Activated naive CD4-positive, alpha-beta T cell treated with anti-CD3 and anti-CD28 coated beads, Interleukin-2, amount 50 U/mL, for 16 hours (primary cell): Measurements from ENCODE around the gene FGGY.
"Not testable (repeated sequence)": the region's sequence is repeated elsewhere in the genome, so short reads cannot be mapped to it uniquely, and the experiment has no call there.

ENCODE experiments used
- DNase-seq: peaks from one replicate; pipeline ENCODE4 v3.0.0-alpha.2; 2020

The FGGY gene

DNA sequence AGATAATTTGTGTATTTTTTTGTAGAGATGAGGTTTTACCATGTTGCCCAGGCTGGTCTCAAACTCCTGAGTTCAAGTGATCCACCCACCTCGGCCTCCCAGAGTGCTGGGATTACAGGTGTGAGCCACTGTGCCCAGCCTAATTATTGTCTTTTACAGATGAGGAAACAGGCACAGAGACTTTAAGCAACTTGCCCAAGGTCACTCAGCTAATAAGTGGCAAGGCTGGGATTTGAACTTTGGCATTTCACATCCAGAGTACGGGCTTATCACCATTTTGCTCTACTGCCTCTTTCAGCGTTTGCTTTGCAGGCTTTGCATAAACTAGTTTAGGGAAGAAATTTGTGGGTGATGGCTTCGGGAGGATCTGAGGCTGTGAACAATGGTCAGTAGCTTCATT, 57.3 kb downstream of the FGGY start:
- DNase-seq, result not testable (repeated sequence)

- no peak for DNase-seq
Observed at GRCh38 chr1:59354709-59355337, 57.9 kb downstream of the FGGY start.

DNA sequence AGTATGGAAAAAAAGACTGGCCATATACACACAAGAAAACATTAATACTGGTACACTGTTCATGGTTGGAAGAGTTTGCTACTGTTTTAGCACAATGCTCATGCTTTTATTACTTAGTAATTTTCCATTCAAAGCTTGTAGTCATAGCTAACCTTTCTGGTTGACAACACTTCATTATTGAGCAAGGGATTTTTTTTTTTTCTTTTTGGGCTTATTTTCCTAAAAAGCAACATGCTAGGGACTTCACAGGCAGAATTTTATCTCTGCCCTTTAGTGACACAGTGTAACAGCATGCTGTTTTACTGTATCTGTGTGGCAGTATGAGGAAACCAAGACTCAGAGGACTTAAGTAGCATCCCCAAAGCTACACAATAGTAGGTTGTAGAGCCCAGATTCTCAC, 58.5 kb downstream of the FGGY start:
- no peak for DNase-seq

GRCh38 chr1:59356627-59357026, 59.7 kb downstream of the FGGY start:
- DNase-seq, result no peak

DNA sequence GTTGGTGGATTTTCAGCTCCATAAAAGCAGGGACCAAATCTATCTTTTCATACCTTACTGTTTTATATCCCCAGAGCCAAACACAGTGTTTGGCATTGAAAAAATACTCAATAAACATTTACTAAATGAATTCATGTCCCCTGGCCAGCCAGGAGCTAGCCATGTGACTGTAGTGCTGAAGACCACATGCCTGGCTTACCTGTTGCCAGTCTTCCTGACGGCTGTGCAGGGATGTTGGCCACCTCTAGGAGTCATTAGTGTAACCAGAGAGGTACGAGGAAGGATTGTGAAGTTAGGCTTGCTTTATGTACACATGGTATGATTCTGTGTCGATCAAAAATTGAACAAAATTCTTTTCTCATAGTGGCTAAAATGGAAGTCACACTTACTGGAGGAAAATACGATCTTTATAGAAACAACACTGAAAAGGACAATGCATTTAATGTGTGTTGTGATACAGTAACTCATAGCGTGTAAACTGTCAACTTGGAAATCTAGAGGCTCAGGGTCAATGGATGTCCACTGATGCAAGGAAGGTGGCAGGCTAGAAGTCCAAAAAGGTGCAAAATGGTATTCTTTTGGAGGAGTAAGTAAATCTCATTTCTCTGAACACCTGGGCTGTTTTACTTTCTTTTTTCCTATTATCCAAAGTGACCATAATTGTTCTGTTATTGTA, 60.9 kb downstream of the FGGY start:
- no peak for DNase-seq

GRCh38 chr1:59359325-59359724, 62.4 kb downstream of the FGGY start:
- no peak for DNase-seq

DNA sequence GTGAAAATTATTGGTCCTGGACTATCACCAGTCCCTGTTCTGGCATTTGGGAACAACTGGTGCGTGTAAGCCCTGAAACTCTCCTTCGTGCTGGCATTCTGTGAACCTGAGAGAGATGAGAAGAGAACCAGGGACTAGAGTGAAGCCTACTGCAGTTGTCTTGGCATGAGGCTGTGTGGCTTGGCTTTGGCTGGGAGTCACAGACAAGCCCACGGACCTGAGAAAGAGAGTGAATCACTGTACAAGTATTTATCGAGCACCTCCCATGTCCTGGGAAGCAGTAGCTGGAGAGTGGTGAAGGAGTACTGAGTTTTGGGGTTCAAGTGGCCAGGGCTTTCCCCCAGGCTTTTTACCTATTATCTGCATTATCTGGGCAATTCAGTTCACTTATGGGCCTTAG, 63.3 kb downstream of the FGGY start:
- DNase-seq, result no peak

- DNase-seq, result no peak
Observed at GRCh38 chr1:59360729-59361128, 63.8 kb downstream of the FGGY start.

DNA sequence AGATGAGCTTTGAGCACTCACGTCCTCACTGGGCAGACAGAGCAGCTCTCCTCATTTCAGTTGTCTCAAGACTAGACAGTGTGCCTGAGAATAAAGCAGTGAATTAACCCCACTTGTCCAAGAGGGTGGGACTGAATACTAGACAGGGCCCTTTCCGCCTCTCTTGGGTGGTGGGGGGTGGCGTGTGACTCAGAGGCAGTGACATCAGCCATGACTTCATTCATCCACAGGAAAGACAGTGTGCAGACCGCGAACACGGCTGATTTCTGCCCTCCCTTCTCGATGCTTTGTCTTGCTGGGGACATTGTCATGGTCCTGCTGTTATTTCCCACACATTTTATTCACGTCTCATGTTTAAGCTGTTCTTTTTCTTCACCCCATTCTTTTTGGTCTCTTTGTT, 64.9 kb downstream of the FGGY start:
- no peak for DNase-seq

GRCh38 chr1:59364037-59364436, 67.1 kb downstream of the FGGY start:
- DNase-seq, result no peak

DNA sequence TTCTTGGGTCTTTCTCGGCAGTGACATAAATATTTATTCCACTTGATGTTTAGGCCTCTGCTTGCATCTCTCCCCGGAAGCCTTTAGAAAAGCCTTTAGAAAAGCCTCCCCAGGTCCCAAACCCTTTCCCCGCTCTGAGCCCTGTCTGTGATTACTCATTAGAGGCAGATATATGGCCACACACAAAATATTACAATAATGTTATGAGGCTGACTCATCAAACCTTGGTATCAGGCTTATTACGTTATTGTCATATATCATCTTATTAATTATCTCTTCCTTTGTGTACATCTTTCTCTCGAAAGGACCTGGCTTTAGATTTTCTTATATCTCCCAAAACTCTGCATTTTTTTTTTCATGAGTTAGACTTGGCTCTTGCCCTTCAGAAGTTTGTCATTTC, 69.5 kb downstream of the FGGY start:
- DNase-seq, result no peak

GRCh38 chr1:59367301-59368007, 70.6 kb downstream of the FGGY start:
- no peak for DNase-seq

GRCh38 chr1:59368008-59368670, 71.2 kb downstream of the FGGY start:
- no peak for DNase-seq

DNA sequence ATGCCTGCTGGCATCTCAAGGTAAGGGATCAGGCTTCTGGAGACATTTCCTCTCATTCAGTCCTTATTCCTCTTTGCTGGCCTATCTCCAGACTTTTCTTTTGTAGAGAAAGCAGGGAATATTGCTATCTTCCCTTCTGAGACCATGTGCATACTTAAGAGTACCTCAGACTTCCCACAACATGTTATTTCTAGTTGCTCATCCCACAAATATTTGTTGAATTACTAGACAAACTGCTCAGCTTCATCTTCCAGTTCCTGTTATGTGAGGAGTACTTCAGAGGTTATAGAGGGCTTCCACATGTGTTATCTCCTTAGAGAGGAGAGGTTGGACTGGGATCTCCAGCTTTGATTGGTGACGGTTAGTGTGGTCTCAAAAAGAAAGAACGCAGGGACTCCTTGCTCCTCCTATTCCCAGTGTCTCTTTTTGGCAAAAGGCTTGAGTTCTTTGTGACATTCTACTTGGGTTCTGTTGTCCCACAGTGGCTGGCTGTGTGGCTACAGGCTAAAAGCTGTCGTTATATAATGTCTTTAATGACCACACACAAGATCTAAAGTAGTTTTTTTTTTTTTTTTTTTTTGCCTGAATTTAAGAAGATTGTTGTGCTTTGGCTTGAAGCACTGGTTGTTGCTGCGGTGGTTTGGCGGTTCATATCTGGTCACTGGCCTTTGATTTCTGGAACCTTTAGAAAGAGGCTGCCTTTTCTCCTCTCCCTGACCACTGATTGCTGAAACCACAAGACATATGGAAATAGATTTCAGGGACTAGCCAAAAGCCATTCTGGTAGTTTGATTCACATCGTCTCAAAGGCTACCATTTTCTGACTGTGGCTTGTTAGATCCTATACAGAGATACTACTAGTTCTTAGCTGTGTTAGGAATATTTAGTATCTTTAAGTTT, 78.7 kb downstream of the FGGY start:
- DNase-seq, result no peak

DNA sequence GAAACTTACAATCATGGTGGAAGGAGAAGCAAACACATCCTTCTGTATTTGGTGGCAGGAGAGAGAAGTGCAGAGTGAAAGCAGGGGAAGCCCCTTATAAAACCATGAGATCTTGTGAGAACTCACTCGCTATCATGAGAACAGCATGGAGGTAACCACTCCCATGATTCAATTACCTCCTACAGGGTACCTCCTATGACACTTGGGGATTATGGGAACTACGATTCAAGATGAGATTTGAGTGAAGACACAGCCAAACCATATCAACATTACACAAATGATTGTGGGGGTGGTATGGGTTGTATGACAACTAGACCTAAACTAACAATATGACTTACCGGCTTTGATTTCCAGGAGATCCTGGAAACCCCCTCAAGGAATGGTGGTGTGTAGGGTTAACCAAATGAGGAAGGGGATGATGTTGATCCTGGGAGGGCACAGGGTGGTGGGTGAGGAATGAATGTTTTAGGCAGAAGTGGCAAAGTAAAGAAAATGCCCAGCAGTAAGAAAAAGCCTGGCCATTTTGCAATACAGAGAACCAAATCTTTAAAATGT, 80.5 kb downstream of the FGGY start:
- DNase-seq, result no peak

DNA sequence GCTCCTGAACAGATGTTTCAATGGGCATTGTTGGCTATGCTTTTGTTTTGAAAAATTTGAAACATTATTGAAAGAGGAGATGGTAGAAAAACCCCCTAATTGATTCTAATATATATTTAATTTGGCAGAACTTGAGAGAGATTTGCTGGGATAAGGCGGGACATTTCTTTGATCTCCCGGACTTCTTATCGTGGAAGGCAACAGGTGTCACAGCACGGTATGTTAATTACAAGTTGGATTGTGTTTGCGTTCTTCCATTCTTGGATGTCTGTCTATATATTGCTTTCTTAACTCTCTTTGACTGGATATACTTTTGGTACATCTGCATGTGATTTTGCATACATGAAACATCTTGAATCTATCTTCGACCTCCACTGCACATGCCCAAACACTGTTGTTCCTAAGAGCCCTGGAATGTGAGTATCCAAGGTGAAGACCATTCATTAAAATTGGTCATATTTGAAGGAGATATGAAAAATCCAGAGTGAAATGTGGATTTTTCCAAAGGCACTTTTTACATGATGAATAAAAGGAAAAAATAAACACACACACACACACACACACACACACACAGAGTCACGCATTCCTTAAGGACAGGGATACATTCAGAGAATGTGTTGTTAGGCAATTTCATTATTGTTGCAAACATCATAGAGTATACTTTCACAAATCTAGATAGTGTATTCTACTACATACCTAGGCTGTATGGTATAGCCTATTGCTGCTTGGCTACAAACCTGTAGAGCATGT, 81.9 kb downstream of the FGGY start:
- no peak for DNase-seq

DNA sequence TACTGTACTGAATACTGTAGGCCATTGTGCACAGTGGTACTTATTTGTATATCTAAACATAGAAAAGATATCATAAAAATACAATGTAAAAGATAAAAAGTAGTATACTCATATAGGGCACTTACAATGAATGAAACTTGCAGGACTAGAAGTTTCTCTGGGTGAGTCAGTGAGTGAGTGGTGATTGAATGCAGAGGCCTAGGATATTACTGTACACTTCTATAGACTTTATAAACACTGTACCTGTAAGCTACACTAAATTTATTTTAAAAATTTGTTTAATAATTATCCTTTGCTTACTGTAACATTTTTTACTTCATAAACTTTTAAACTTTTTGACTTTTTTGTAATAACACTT, 82.5 kb downstream of the FGGY start:
- DNase-seq, result no peak

GRCh38 chr1:59383963-59384362, 87.1 kb downstream of the FGGY start:
- DNase-seq, result no peak

GRCh38 chr1:59384443-59384842, 87.5 kb downstream of the FGGY start:
- no peak for DNase-seq

- DNase-seq, result no peak
Observed at GRCh38 chr1:59388191-59388590, 91.3 kb downstream of the FGGY start.

DNA sequence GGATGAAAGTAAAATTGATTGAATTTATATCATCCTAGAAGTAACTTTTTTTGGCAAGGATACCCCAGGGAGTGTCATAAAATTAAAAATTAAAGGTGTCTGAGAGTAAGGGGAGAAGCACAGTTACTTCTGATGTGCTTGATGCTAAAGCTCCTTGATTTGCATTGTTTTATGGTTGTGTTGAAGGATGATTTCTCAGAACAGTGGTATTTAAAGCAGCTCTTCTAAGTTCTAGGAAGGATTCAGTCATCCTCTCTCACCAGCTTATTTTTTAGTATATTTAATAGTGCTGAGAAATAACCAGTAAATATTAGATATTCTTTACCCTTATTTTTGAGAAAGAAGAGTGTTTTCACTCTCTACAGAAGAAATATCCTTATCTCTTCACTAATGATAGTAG, 93.0 kb downstream of the FGGY start:
- no peak for DNase-seq

GRCh38 chr1:59390307-59390706, 93.4 kb downstream of the FGGY start:
- no peak for DNase-seq
